Stimulated activated naive CD4-positive, alpha-beta T cell treated with Interleukin-2 at 50 U/mL for 16 hours (primary cell): ENCODE results near the gene TIGD6.
"Not testable (repeated sequence)": the region's sequence is repeated elsewhere in the genome, so short reads cannot be mapped to it uniquely, and the experiment has no call there.

ENCODE experiments used
- DNase-seq: peaks from one replicate; lab custom pipeline; 2025; lab: John Stamatoyannopoulos, UW

Gene TIGD6

DNA sequence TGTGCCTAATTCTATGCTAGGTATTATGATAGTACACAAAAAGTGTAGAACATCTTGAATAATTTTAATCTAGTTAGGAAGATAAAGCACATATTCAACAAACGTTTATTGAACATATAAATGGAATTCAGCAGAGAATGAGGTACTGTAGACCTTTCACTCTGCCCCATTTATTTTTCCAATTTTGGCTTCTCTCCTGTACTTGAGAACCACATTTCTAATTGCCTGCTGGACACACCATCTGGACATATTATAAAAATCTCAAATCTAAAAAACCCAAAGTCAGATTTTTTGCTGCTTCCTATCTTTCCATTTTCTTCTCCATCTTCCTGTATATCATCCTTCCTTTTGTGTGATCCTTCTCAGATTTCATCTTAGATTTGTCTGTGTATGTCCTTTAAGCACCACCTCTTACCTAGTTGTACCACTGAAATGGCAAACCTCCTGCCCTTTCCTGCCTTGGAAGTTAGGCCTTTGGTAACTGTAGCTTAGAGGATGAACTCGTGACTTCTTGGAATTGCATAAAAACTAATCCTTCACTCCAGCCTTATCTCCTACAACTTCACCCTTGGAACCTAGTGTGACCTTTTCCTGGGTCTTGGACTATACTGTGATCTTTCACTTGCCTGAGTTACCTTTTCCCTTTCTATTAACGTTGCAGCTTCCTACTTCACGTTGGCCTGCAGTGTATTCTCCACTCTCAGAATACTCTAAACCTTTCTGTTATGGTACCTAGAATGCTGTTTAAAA is 31.1 kb downstream of the TIGD6 start:
- no peak for DNase-seq

GRCh38 chr5:149966946-149967345 is 33.5 kb downstream of the TIGD6 start:
- no peak for DNase-seq

GRCh38 chr5:149963729-149964128 is 36.7 kb downstream of the TIGD6 start:
- DNase-seq: no peak

GRCh38 chr5:149962601-149963300 is 37.7 kb downstream of the TIGD6 start:
- no peak for DNase-seq

DNA sequence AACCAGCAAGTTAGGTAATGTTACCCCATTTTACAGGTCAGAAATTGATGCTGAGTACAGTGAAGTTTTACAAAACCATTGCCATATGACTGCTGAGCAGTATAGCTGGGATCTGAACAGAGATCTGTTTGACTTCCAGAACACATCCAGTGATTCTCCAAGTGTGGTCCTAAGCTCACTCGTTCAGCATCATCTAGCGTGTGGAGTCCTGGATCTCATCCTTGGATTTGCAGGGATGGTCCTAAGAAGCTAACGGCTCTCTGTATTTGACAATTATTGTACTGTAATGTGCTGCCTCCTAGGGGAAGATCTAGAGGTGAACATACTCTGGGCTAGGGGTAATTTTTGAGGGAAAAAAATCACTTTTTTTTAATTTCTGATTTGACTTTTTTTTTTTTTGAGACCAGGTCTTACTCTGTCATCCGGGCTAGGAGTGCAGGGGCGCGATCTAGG is 38.5 kb downstream of the TIGD6 start:
- DNase-seq: no peak

- DNase-seq: no peak
These were observed 39.2 kb downstream of the TIGD6 start for GRCh38 chr5:149961186-149961685.

DNA sequence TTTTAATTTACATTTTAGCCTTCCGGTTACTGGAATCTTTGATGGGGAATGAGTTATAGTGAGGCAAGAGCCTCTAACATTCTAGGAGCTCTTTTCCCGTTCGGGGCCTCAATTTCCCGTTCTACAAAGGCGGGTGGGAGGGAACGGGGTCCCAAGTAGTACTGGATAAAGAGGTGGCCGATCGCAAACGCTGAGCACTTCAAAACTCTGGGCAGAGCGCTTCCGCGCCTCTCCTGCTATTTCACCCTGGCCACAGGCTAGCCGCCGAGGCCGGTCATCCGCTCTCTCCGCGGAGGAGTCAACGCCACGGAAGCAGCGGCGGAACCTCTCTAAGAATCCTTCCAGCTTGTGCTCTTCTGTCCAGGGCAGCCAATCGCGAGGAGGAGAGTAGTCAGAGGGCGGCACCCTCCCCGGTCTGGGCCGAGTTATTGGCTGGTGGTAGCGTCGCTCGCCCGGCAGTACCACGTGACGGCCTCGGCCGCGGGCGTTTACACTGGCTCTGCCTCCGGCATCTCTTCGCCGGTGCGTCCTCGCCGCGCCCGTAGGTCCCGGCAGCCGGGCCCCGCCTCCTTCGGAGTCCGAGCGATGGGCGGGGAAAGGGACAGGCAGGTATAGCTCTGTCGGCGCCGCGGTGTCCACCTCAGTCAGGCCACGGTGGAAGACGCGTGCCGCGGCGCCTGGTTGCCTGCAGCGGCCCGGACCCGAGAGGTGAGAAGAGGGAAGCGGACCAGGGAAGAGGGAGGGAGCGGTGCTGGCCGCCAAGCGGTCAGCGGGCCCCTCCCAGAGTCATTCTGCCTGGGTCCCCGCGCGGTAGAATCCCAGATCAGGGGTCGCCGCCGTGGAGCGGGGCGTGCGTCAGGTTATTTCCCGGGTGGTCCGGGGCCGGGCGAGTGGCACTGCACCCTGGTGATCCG is 39.9 kb downstream of the TIGD6 start, which contains the start of gene SLC26A2:
Gene SLC26A2 (plus strand): TSS at position 487 of the 914 bp plus-strand sequence. CDS start 16,895 bp downstream, outside the sequence.
- peak; percentile 95 for DNase-seq

GRCh38 chr5:149959406-149960236 is 40.8 kb downstream of the TIGD6 start:
- DNase-seq: peak; percentile 58

DNA sequence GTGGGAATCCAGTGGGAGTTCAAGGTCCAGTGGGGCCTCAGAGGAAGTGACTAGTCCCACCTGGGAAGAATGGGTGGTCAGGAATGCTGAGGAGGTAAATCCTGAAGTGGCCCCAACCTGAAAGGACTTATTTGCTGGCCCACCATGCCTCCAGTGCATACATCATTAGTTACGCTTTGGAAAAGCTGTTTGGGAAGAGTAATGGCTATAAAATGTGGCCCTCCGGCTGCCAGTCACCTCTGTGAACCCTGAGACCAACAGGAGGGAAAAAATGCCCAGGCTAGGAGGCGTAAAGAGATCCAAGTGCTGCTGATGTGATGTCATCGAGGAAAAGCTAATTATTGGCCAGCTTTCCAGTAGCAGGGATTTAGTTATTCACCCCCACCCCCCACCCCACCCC is 42.6 kb downstream of the TIGD6 start:
- no peak for DNase-seq

- DNase-seq: no peak
These were observed 43.8 kb downstream of the TIGD6 start for GRCh38 chr5:149956685-149957084.

DNA sequence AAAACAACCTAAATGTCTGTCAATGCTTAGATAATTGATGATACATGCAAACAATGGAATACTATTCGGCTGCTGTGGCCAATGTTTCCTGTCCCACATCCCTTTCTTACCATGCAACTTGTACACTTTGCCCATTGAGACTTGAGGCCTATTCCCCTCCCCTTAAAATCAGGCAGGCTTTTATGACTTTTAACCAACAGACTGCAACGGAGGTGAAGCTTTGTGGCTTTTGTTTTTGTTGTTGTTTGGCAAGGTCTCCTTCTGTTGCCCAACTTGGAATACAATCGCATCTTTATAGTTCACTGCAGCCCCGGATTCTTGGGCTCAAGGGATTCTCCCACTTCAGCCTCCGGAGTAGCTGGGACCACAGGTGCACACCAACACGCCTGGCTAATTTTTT is 45.7 kb downstream of the TIGD6 start:
- DNase-seq: no peak

DNA sequence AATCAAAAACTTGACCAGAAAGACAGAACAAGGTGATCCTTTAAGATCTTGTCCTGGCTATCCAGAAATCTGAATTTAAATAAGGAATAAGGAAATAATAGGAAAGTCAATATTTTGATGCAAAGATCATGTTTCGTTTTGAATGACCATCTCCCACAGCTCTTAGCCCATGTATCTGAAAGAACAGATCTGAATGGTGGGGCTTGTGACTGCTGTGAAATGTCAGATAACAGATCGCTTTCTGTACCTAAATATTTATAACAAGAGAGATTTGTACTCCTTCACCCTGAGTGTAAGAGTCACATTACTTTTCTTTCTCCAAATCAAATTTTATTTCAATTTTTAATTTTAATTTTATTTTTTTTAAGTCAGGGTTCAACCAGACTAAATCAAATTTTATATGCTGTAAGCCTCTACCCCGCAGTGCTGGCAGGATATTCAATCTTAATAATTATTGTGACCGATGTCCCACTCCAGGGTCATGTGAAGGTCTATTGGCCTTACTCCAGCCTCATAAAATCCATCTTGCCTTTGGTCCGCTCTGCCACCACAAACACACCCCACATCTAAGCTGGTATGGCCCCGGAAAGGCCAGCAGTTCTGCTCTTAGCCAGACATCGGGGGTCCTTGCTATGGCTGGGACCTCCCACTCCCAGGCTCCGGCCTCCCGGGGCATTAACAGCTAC is 46.9 kb downstream of the TIGD6 start:
- no peak for DNase-seq

DNA sequence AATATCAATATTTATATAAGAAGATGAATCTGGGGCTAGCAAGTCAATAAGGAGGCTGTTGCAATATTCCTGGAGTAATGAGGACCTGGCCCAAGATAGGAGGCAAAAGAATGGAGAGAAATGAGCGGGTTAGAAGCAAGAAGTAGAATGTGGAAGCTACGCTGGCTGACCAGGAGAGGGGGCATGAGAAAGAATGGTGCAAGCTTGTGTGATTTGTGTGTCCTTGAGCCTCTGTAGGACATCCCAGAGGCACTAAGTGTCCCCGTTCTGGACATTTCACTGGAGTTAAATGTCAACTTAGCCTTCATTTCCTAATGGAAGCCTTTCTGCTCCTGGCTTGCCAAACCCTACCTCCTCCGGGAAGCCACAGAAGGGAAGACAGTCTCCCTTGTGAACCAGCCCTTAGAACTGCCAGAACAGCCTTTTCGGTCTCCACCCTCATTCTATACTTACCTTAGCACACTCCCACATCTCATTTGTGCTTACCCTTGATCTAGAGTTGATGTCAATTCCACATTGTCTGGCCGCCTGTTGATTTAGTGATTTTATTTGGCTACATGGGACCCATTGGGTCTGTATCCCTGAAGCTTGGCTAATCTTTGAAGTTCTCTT is 49.2 kb downstream of the TIGD6 start:
- DNase-seq: no peak

- no peak for DNase-seq
These were observed 51.5 kb downstream of the TIGD6 start for GRCh38 chr5:149948993-149949392.

DNA sequence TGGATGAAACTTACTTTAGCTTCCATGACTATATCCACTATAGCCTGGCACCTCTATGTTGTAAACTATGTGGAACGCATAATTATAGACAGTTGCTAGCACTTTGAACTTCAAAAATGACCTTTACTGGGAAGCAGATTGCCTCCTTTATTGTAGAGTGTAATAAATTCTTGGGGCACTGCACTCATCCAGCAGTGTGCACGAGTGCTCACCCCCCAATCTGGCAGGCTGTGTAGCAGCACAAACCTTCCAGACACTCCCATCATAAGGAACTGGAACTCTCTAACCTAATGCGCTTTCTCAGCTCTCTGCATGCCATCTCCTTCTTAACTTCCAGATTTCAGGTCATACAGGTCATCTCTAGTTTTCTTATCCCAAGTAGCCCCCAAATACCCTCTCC is 54.3 kb downstream of the TIGD6 start:
- no peak for DNase-seq

- DNase-seq: no peak
These were observed 55.8 kb downstream of the TIGD6 start, which contains the start of gene PDE6A for GRCh38 chr5:149944666-149945065. PDE6A (minus strand) TSS chr5:149944793; CDS start chr5:149944673, 120 bp downstream.

DNA sequence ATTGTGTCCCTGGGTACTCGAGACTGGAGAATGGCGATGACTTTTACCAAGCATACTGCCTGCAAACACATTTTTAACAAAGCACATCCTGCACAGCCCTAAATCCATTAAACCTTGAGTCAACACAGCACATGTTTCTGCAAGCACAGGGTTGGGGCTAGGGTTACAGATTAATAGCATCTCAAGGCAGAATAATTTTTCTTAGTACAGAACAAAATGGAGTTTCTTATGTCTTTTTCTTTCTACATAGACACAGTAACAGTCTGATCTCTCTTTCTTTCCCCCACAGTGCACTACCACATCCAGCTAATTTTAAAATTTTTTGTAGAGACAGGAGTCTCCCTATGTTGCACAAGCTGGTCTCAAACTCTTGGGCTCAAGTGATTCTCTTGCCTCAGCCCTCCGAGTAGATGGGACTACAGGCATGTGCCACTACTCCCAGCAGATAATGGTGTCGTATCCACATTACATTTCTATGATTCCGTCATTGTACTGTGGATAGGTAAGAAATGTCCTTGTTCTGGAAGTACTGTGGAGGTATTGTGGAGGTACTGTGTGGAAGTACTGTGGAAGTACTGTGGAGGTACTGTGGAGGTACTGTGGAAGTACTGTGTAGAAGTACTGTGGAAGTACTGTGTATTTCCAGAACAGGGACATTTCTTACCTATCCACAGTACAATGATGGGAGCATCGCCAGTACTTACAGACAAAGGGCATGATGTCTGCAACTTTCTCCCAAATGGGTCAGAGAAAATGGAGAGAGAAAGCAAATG is 57.1 kb downstream of the TIGD6 start:
- not testable (repeated sequence) for DNase-seq
